ENCODE measurements around the gene OR8H2. TPM values are rescaled to one million over a fixed set of nuclear protein-coding genes. Genes with fewer than 3 reads are reported as not detected.

OR8H2 gene
- polyA plus RNA-seq, 1 of the 3 experiments (the other 2 are of a cell fraction) = not detected

DNA sequence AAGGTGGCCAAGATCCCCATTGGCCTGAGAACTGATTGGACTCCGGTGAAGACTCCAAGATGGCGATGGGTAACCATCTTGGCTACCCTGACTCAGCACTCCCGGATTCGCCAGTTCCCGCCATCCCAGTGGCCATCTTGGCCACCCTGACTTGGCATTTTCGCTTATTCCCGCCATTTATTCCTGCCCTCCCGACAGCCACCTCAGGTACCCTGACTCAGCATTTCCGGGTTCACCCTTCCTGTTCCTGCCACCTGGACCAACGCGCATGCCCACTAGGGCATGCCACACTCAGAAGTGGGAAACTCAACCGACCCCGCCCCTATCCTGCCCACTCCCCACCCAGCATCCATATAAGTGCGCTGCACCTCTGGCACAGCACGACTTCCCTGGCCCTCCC, 48.8 kb downstream of the OR8H2 start:
- 8% methylated on average over 15 of the region's 15 CpGs for WGBS (ENCODE audit: low lambda C conversion rate)
- H3F3A ChIP-seq (replicated peaks; ENCODE audit: insufficient read depth) = no peaks in the 10 kb centered on the region
- no peaks in the 10 kb centered on the region for H3K4me1 ChIP-seq (ENCODE audit: control insufficient read depth in 1 of 2, insufficient read depth in 2 of 2, low read depth in 1 of 2, low read length in 1 of 2)
- DNase-seq = no peak
- H3K9me3 ChIP-seq = no peaks in the 10 kb centered on the region
- no peaks in the 10 kb centered on the region for H3K36me3 ChIP-seq (replicated peaks in 1 of 2; ENCODE audit: control insufficient read depth in 1 of 2, insufficient read depth in 2 of 2, low read length in 1 of 2)
- H3K27me3 ChIP-seq (ENCODE audit: insufficient read depth) = no peaks in the 10 kb centered on the region
- POLR2A ChIA-PET = no interaction called here
- H2AFZ ChIP-seq (ENCODE audit: low read depth) = no peak overlapping the region
- no peaks in the 10 kb centered on the region for H4K20me1 ChIP-seq (ENCODE audit: insufficient read depth)
- no peak overlapping the region for H3K27ac ChIP-seq (ENCODE audit: low read depth in 2 of 2, low read length in 1 of 2)
- no peak overlapping the region for H3K4me2 ChIP-seq
- H3K9me2 ChIP-seq = no peaks in the 10 kb centered on the region
- H3K4me3 ChIP-seq (ENCODE audit: low read depth in 2 of 2, low read length in 1 of 2) = no peak overlapping the region
- CTCF ChIA-PET = no interaction called here
- no peak overlapping the region for H3K9ac ChIP-seq
- TF ChIP-seq NFIC (IDR thresholded peaks at IDR 0.05; ENCODE audit: borderline replicate concordance) (no peak), GABPA (IDR thresholded peaks at IDR 0.05; ENCODE audit: low read depth) (no peak)
- TF ChIP-seq, protein P1, sequence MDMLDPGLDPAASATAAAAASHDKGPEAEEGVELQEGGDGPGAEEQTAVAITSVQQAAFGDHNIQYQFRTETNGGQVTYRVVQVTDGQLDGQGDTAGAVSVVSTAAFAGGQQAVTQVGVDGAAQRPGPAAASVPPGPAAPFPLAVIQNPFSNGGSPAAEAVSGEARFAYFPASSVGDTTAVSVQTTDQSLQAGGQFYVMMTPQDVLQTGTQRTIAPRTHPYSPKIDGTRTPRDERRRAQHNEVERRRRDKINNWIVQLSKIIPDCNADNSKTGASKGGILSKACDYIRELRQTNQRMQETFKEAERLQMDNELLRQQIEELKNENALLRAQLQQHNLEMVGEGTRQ (IDR thresholded peaks at IDR 0.05; ENCODE audit: borderline replicate concordance, low read depth, low read length) = no peak
- H3K79me2 ChIP-seq (ENCODE audit: insufficient read depth) = no peaks in the 10 kb centered on the region

Small RNA genes within 50 kb of the gene (small RNA-seq; reads per million reads assigned to genes)
- gene OR8I4P = 0 reads per million in 7 experiments

Other genes starting within 250 kb of the OR8H2 start
- not detected in 2 replicates for gene TRIM51, start 220.4 kb upstream of the OR8H2 start, polyA plus RNA-seq (2012; rRNA removed)
- not detected in 2 replicates for gene OR5W2, start 189.1 kb upstream of the OR8H2 start, polyA plus RNA-seq (2012; rRNA removed)
- not detected in 2 replicates for gene OR5I1, start 167.3 kb upstream of the OR8H2 start, polyA plus RNA-seq (2012; rRNA removed)
- not detected in 2 replicates for gene OR10AG1, start 133.7 kb upstream of the OR8H2 start, polyA plus RNA-seq (2012; rRNA removed)
- gene OR5F1, start 109.1 kb upstream of the OR8H2 start, polyA plus RNA-seq (2012; rRNA removed) = not detected in 2 replicates
- gene OR5AS1, start 76.0 kb upstream of the OR8H2 start, polyA plus RNA-seq (2012; rRNA removed) = not detected in 2 replicates
- gene OR8I2, start 10.4 kb upstream of the OR8H2 start, polyA plus RNA-seq (2012; rRNA removed) = not detected in 2 replicates
- gene OR8H3, start 18.7 kb downstream of the OR8H2 start, polyA plus RNA-seq (2012; rRNA removed) = not detected in 2 replicates
- not detected in 2 replicates for gene OR8J3, start 36.5 kb downstream of the OR8H2 start, polyA plus RNA-seq (2012; rRNA removed)
- not detected in 2 replicates for gene OR8K5, start 56.6 kb downstream of the OR8H2 start, polyA plus RNA-seq (2012; rRNA removed)
- gene OR5J2, start 72.9 kb downstream of the OR8H2 start, polyA plus RNA-seq (2012; rRNA removed) = not detected in 2 replicates
- not detected in 2 replicates for gene OR5T2, start 130.6 kb downstream of the OR8H2 start, polyA plus RNA-seq (2012; rRNA removed)
- not detected in 2 replicates for gene OR5T3, start 148.6 kb downstream of the OR8H2 start, polyA plus RNA-seq (2012; rRNA removed)
- not detected in 2 replicates for gene OR5T1, start 170.5 kb downstream of the OR8H2 start, polyA plus RNA-seq (2012; rRNA removed)
- gene OR8H1, start 188.6 kb downstream of the OR8H2 start, polyA plus RNA-seq (2012; rRNA removed) = not detected in 2 replicates
- gene OR8K3, start 211.5 kb downstream of the OR8H2 start, polyA plus RNA-seq (2012; rRNA removed) = not detected in 2 replicates
- gene OR8K1, start 242.4 kb downstream of the OR8H2 start, polyA plus RNA-seq (2012; rRNA removed) = not detected in 2 replicates